Thyroid gland (tissue), 4 donors: ENCODE data around the gene RBM23.

ENCODE experiments used
- POLR2A ChIP-seq, 2 donors: fragments of 450-650 bp; IDR thresholded peaks; one replicate each; pipeline ENCODE4 v1.6.1; 2017; ENCODE audit warnings: antibody characterized with exemption in 2 of 2, mild to moderate bottlenecking in 2 of 2, moderate library complexity in 1 of 2
- TF ChIP-seq, protein P1 (sequence below), 6 experiments: fragments of 200-600 bp in 3 of 6; fragments of 450-650 bp in 3 of 6; sonication (generic) in 3 of 6; IDR thresholded peaks; one replicate each; pipeline ENCODE4 v1.5.1; 2016 to 2019; ENCODE audit warnings: antibody characterized with exemption in 6 of 6, mild to moderate bottlenecking in 2 of 6, inconsistent platforms in 1 of 6, moderate library complexity in 1 of 6

DNA sequence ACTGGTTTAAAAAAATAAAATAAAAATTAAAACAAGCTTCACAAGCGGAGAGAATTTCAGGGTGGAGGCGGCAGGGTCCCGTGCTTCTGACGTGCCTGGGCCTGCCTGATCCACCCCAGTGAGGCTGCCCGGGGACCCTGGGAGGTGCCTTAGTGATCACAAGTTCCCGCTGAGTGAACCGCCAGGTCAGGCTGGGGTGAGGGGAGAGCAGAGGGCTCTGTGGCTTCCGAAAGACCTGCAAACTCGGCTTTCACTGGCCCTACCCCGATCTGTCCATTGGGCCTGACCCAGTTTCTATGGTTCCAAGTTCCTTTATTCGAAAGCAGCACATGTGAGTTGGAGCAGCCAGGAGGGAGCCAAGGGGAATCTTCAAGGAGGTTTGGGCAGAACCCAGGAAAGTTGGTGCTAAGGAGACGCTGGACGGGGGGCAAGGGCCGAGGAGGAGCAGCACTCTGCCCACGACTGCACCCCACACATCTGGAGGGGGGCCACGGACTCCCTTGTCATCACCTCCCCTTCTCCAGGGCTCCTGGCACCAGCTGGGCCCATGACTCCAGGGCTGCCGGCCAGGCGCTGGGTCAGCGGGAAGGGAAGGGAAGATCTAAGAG is 69.6 kb downstream of the RBM23 start:
- TF ChIP-seq, protein P1, sequence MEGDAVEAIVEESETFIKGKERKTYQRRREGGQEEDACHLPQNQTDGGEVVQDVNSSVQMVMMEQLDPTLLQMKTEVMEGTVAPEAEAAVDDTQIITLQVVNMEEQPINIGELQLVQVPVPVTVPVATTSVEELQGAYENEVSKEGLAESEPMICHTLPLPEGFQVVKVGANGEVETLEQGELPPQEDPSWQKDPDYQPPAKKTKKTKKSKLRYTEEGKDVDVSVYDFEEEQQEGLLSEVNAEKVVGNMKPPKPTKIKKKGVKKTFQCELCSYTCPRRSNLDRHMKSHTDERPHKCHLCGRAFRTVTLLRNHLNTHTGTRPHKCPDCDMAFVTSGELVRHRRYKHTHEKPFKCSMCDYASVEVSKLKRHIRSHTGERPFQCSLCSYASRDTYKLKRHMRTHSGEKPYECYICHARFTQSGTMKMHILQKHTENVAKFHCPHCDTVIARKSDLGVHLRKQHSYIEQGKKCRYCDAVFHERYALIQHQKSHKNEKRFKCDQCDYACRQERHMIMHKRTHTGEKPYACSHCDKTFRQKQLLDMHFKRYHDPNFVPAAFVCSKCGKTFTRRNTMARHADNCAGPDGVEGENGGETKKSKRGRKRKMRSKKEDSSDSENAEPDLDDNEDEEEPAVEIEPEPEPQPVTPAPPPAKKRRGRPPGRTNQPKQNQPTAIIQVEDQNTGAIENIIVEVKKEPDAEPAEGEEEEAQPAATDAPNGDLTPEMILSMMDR (IDR thresholded peaks at IDR 0.05) = no peak
- TF ChIP-seq POLR2A (IDR thresholded peaks at IDR 0.05) = no peak
